ENCODE measurements around the gene SSNA1. TPM values are rescaled to one million over a fixed set of nuclear protein-coding genes. Genes with fewer than 3 reads are reported as not detected.

Gene SSNA1
- total RNA-seq, 3 donors from 2014 or later = 75.0 to 92.8 (median 82.7) TPM

DNA sequence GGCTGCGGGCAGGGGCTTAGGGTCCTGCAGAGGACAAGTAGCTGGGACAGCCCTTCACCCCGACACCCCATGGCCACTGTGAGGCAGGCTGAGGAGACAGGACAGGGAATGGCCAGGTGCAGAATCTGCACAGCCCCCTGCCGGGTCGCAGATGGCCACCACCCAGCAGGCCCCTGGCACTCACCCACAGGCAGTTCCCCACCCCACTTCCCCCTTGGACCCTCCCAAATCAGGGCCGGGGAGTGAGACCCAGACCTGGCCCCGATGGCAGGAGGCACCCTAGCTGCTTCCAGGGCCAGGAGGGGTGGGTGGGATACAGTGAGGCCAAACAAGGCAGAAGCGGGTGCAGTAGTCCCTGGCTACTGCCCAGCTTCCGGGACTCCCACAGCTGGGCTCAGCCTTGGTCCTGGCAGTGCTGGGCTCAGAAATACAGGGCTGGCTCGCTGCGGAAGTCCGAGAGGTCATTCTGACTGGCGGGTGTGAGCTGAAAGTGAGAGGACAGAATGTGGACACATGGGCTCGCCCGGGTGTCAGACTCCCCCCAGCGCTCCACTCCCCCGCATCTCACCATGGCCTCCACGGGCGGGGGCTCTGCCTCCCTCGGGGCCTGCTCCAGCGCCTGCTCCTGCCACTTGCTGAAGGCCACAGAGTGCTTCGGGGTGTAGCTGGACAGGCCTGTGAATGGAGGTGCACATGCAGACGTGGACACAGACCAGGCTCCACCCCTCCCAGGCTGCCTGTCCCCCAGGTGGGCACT, 3.4 kb downstream of the SSNA1 start:
- Histone ChIP-seq H3K4me1 (peaks cover 23 to 37% of the 10 kb centered on the region in 2 donors), H3K27me3 (no peaks in the 10 kb centered on the region), H3K36me3 (no peaks in the 10 kb centered on the region), H3K4me3 (no peak overlapping the region), H3K27ac (no peak overlapping the region), H3K9me3 (no peaks in the 10 kb centered on the region)
- no peak for DNase-seq (ENCODE audit: low spot score in 2 of 2)
- intact Hi-C loops (cut with DNase I; ENCODE audit: low total_unique reads) = no loop called here
- no peak for TF ChIP-seq POLR2A (IDR thresholded peaks at IDR 0.05)

DNA sequence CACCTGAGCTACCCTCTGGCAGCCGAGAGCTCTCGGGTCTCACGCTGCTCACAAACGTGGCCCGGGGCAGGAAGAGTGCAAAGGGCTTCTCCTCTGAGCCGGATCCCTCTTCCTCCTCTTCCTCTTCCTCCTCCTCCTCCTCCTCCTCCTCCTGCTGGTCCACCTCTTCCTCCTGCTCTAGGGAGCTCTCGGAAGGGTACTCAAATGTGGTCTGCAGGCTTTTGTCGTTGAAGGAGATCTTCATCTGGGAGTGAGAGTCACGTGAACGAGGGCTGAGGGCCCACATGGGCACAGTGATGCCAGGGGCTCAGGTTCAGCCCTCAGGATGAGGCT, 3.9 kb downstream of the SSNA1 start:
- peaks cover 18 to 33% of the 10 kb centered on the region in 2 donors for H3K4me1 ChIP-seq
- intact Hi-C loops (cut with DNase I; ENCODE audit: low total_unique reads) = no loop called here

DNA sequence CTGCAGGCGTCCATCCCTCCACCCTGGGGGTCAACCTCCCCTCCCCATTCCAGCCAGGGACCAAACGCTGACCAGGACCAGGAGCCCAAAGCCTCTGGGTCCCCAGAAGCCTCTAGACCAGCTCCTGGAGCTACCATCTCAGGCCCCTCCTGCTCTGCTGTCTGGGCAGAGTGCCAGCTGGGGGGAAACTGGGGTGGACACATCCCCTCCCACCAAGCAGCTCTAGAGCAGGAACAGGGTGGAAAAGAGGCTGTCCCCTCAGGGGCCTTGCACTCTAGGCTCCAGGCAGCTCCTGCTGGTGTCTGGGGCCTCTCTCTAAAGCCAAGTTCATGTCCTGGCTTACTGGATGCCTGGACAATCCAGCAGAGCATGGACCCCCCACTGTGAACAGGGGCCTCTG, 4.4 kb downstream of the SSNA1 start:
- TF ChIP-seq CTCF (IDR thresholded peaks at IDR 0.05) (no peak), POLR2A (IDR thresholded peaks at IDR 0.05) (no peak), POLR2AphosphoS5 (IDR thresholded peaks at IDR 0.05) (no peak)
- H3K9me3 ChIP-seq = no peaks in the 10 kb centered on the region
- H3K4me1 ChIP-seq = peaks cover 13 to 34% of the 10 kb centered on the region in 2 donors
- no peak overlapping the region for H3K27ac ChIP-seq
- intact Hi-C loops (cut with DNase I; ENCODE audit: low total_unique reads) = no loop called here
- no peak for DNase-seq (ENCODE audit: low spot score in 2 of 2)
- no peaks in the 10 kb centered on the region for H3K36me3 ChIP-seq
- no peak overlapping the region for H3K4me3 ChIP-seq
- no peaks in the 10 kb centered on the region for H3K27me3 ChIP-seq

More for the DNA sequence above, 3.9 kb downstream of the SSNA1 start:
- no peak for DNase-seq (ENCODE audit: low spot score in 2 of 2)
- no peak for TF ChIP-seq CTCF (IDR thresholded peaks at IDR 0.05)
- no peak for TF ChIP-seq POLR2AphosphoS5 (IDR thresholded peaks at IDR 0.05)
- no peak for TF ChIP-seq POLR2A (IDR thresholded peaks at IDR 0.05)
- Histone ChIP-seq H3K4me3 (no peak overlapping the region), H3K27ac (no peak overlapping the region), H3K9me3 (no peaks in the 10 kb centered on the region), H3K27me3 (no peaks in the 10 kb centered on the region), H3K36me3 (no peaks in the 10 kb centered on the region)

DNA sequence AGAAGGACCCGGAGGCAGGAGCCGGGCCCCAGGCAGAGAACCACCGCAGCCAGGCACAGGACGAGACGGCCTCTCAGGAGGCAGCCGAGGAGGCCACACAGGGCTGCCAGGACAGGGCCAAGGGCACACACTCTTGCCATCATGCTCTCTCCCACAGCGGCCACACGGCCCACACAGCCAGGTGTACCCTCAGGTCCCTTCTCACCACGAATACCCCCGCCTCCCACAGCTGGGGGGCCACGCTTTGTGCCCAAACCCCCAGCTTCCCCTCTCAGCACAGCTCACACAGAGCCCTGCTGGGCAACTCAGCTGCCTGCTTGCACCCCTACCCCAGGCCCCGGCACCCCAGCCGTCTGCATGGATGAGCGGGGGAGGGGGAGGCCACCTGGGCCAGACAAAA, 5.3 kb downstream of the SSNA1 start:
- intact Hi-C loops (cut with DNase I; ENCODE audit: low total_unique reads) = no loop called here
- DNase-seq (ENCODE audit: low spot score in 2 of 2) = no peak
- Histone ChIP-seq H3K9me3 (no peaks in the 10 kb centered on the region), H3K4me1 (peaks cover 13 to 42% of the 10 kb centered on the region in 2 donors), H3K36me3 (no peaks in the 10 kb centered on the region), H3K4me3 (no peak overlapping the region), H3K27ac (no peak overlapping the region), H3K27me3 (no peaks in the 10 kb centered on the region)
- TF ChIP-seq CTCF (IDR thresholded peaks at IDR 0.05) = no peak
- TF ChIP-seq POLR2AphosphoS5 (IDR thresholded peaks at IDR 0.05) = no peak
- TF ChIP-seq POLR2A (IDR thresholded peaks at IDR 0.05) = no peak

- H3K27ac ChIP-seq = no peak overlapping the region
- no peak for DNase-seq (ENCODE audit: low spot score in 2 of 2)
Observed at GRCh38 chr9:137194388-137194787, 5.9 kb downstream of the SSNA1 start.

More at GRCh38 chr9:137194388-137194787, 5.9 kb downstream of the SSNA1 start:
- Histone ChIP-seq H3K27me3 (no peaks in the 10 kb centered on the region), H3K9me3 (no peaks in the 10 kb centered on the region), H3K4me1 (peaks cover 14 to 45% of the 10 kb centered on the region in 2 donors), H3K36me3 (no peaks in the 10 kb centered on the region), H3K4me3 (no peak overlapping the region)
- intact Hi-C loops (cut with DNase I; ENCODE audit: low total_unique reads) = no loop called here
- TF ChIP-seq POLR2A (IDR thresholded peaks at IDR 0.05) (no peak), POLR2AphosphoS5 (IDR thresholded peaks at IDR 0.05) (no peak), CTCF (IDR thresholded peaks at IDR 0.05) (no peak)

Data from breast epithelium (tissue), 4 donors.